CD14-positive monocyte (primary cell): ENCODE measurements around the gene F7. TPM values are rescaled to one million over a fixed set of nuclear protein-coding genes. Genes with fewer than 3 reads are reported as not detected.

ENCODE experiments used
- DNase-seq, 3 donors: peaks; one replicate each; pipeline ENCODE4 v3.0.0-alpha.2; 2011 to 2022
- H2AFZ ChIP-seq: 2 replicates; pipeline ENCODE4 v1.6.0; 2012; ENCODE audit warnings: mild to moderate bottlenecking, low read depth, low read length, inconsistent platforms; ENCODE audit not compliant: insufficient read depth, poor library complexity, severe bottlenecking
- H3K27ac ChIP-seq, 2 donors: 1 replicate in 1 of 2; 2 replicates in 1 of 2; pipeline ENCODE4 v1.5.1; 2012 to 2013; ENCODE audit warnings: low read length in 2 of 2, control low read depth in 1 of 2, inconsistent platforms in 1 of 2, low read depth in 1 of 2, mild to moderate bottlenecking in 1 of 2
- H3K27me3 ChIP-seq, 2 donors: one replicate each; pipeline versions ENCODE4 v1.6.0 to v1.6.1; 2011 to 2013; ENCODE audit warnings: low read length in 2 of 2; ENCODE audit not compliant: control insufficient read depth in 2 of 2, insufficient read depth in 2 of 2
- H3K36me3 ChIP-seq, 2 donors: replicated peaks in 1 of 2; 1 replicate in 1 of 2; 2 replicates in 1 of 2; pipeline versions ENCODE4 v1.5.1 to v1.6.1; 2012 to 2013; ENCODE audit warnings: low read length in 2 of 2, control low read depth in 1 of 2, inconsistent platforms in 1 of 2, mild to moderate bottlenecking in 1 of 2; ENCODE audit not compliant: insufficient read depth in 2 of 2, control insufficient read depth in 1 of 2
- H3K4me1 ChIP-seq, 2 donors: 1 replicate in 1 of 2; 2 replicates in 1 of 2; pipeline versions ENCODE4 v1.5.1 to v1.6.1; 2012 to 2013; ENCODE audit warnings: low read length in 2 of 2, control low read depth in 1 of 2, inconsistent platforms in 1 of 2, mild to moderate bottlenecking in 1 of 2, moderate library complexity in 1 of 2; ENCODE audit not compliant: insufficient read depth in 2 of 2, control insufficient read depth in 1 of 2
- H3K4me2 ChIP-seq: replicated peaks from 2 replicates; pipeline ENCODE3; 2012; ENCODE audit warnings: low read length, moderate library complexity, mild to moderate bottlenecking; ENCODE audit not compliant: poor library complexity, severe bottlenecking; ENCODE audit errors: extremely low read depth
- H3K4me3 ChIP-seq, 3 experiments: fragments of 200-600 bp in 1 of 3; sonication (generic) in 1 of 3; replicated peaks in 1 of 3; 1 replicate in 2 of 3; 2 replicates in 1 of 3; pipeline ENCODE4 v1.5.1; 2011 to 2013; ENCODE audit warnings: low read length in 3 of 3, mild to moderate bottlenecking in 3 of 3, control low read depth in 2 of 3, low read depth in 2 of 3, inconsistent platforms in 1 of 3, moderate library complexity in 1 of 3
- H3K79me2 ChIP-seq: 2 replicates; pipeline ENCODE4 v1.6.0; 2012; ENCODE audit warnings: mild to moderate bottlenecking, control low read depth, inconsistent platforms, low read length, moderate library complexity; ENCODE audit not compliant: insufficient read depth
- H3K9ac ChIP-seq: 2 replicates; pipeline ENCODE4 v1.6.0; 2017; ENCODE audit warnings: low read length, mild to moderate bottlenecking; ENCODE audit not compliant: insufficient read depth, poor library complexity, severe bottlenecking
- H3K9me3 ChIP-seq, 2 donors: replicated peaks in 1 of 2; 1 replicate in 1 of 2; 2 replicates in 1 of 2; pipeline versions ENCODE4 v1.5.1 to v1.6.1; 2012 to 2013; ENCODE audit warnings: low read length in 2 of 2, control low read depth in 1 of 2; ENCODE audit not compliant: control insufficient read depth in 1 of 2, insufficient read depth in 1 of 2
- H4K20me1 ChIP-seq: 2 replicates; pipeline ENCODE4 v1.6.0; 2012; ENCODE audit warnings: mild to moderate bottlenecking, low read length, control low read depth, moderate library complexity; ENCODE audit not compliant: insufficient read depth
- H3K27ac Mint-ChIP-seq, 7 donors: one replicate each; pipeline ENCODE4 v1.8.0; 2020; ENCODE audit warnings: mild to moderate bottlenecking in 7 of 7, mixed read lengths in 7 of 7, moderate library complexity in 6 of 7, inconsistent platforms in 2 of 7
- H3K27me3 Mint-ChIP-seq, 3 donors: one replicate each; pipeline ENCODE4 v1.8.0; 2021 to 2022; ENCODE audit warnings: low read depth in 3 of 3, mild to moderate bottlenecking in 3 of 3, mixed read lengths in 3 of 3, moderate library complexity in 3 of 3, inconsistent platforms in 1 of 3
- H3K36me3 Mint-ChIP-seq, 2 donors: one replicate each; pipeline ENCODE4 v1.8.0; 2020; ENCODE audit warnings: mixed read lengths in 2 of 2, inconsistent platforms in 1 of 2, mild to moderate bottlenecking in 1 of 2
- H3K4me1 Mint-ChIP-seq: one replicate; pipeline ENCODE4 v1.8.0; 2020; ENCODE audit warnings: mild to moderate bottlenecking, mixed read lengths
- H3K4me3 Mint-ChIP-seq, 2 donors: one replicate each; pipeline ENCODE4 v1.8.0; 2020; ENCODE audit warnings: mild to moderate bottlenecking in 2 of 2, mixed read lengths in 2 of 2, moderate library complexity in 1 of 2
- H3K9me3 Mint-ChIP-seq, 7 donors: one replicate each; pipeline ENCODE4 v1.8.0; 2020 to 2022; ENCODE audit warnings: mixed read lengths in 7 of 7, mild to moderate bottlenecking in 6 of 7, moderate library complexity in 6 of 7, inconsistent platforms in 2 of 7
- WGBS: methylation state at CpG from one replicate; pipeline ENCODE4 v1.1.5; 2013; ENCODE audit warnings: missing lambda C conversion rate; ENCODE audit not compliant: insufficient coverage; 5-methylcytosine and 5-hydroxymethylcytosine counted together
- intact Hi-C, 2 donors: fragments of 100-400 bp; cut with micrococcal nuclease; formaldehyde crosslinking; loops; one replicate each; pipeline versions ENCODE4 v1.15.0 to v1.15.1; 2023
- polyA plus RNA-seq, 3 donors: library from polyadenylated mRNA; depleted of rRNA in 1 of 3; unstranded in 2 of 3; stranded (reverse) in 1 of 3; fragments of 300-500 nt in 2 of 3; fragments of >200 nt in 1 of 3; fragmentation: Illumina TruSeq in 2 of 3; gene quantifications; 1 replicate in 2 of 3; 2 replicates in 1 of 3; pipeline ENCODE4 v1.2.3, GENCODE V29; 2012 to 2021
- TF ChIP-seq, protein P1 (sequence below): fragments of 200-600 bp; IDR thresholded peaks from one replicate; pipeline ENCODE4 v1.8.0; 2022; ENCODE audit warnings: antibody characterized with exemption, mild to moderate bottlenecking

The F7 gene
- polyA plus RNA-seq, 3 donors = not detected

DNA sequence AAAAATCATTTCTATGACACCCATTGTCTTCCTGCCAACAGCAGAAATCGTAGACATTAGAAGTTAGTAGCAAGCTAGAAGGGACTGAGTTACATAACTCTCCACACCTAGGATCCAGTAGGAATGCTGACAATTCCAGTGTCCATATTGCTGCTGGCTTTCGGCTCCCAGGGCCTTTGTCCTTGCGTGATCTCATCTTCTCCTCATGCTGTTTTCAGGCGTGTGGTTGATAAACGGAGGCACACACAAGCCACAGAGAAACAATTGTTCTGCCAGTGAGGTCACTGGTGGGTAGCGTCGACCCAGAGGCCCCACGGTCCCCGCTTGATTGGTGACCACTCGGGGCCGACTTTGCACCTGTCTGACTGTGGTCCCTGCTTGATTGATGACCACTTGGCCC lies 31.6 kb upstream of the F7 start:
- no peaks in the 10 kb centered on the region for H3K79me2 ChIP-seq
- 94% methylated on average over 10 of the region's 11 CpGs for WGBS
- H3K27me3 Mint-ChIP-seq = no peaks in the 10 kb centered on the region
- H3K9me3 ChIP-seq = peaks cover 0 to 6% of the 10 kb centered on the region in 2 donors
- peak overlapping the region in 1 of 7 donors; percentile 44 for H3K27ac Mint-ChIP-seq
- no peak overlapping the region for H2AFZ ChIP-seq
- H3K9me3 Mint-ChIP-seq = peaks cover 2 to 16% (median 11%) of the 10 kb centered on the region in 7 donors
- no peak overlapping the region for H3K27ac ChIP-seq
- no peaks in the 10 kb centered on the region for H3K36me3 Mint-ChIP-seq
- intact Hi-C loops = no loop called here
- no peaks in the 10 kb centered on the region for H3K4me1 ChIP-seq
- H3K4me2 ChIP-seq = no peak overlapping the region
- H3K9ac ChIP-seq = no peak overlapping the region
- H4K20me1 ChIP-seq = no peaks in the 10 kb centered on the region
- H3K4me3 Mint-ChIP-seq = no peak overlapping the region
- H3K27me3 ChIP-seq = no peaks in the 10 kb centered on the region
- no peak overlapping the region for H3K4me3 ChIP-seq
- TF ChIP-seq, protein P1, sequence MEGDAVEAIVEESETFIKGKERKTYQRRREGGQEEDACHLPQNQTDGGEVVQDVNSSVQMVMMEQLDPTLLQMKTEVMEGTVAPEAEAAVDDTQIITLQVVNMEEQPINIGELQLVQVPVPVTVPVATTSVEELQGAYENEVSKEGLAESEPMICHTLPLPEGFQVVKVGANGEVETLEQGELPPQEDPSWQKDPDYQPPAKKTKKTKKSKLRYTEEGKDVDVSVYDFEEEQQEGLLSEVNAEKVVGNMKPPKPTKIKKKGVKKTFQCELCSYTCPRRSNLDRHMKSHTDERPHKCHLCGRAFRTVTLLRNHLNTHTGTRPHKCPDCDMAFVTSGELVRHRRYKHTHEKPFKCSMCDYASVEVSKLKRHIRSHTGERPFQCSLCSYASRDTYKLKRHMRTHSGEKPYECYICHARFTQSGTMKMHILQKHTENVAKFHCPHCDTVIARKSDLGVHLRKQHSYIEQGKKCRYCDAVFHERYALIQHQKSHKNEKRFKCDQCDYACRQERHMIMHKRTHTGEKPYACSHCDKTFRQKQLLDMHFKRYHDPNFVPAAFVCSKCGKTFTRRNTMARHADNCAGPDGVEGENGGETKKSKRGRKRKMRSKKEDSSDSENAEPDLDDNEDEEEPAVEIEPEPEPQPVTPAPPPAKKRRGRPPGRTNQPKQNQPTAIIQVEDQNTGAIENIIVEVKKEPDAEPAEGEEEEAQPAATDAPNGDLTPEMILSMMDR = no peak
- H3K36me3 ChIP-seq = no peaks in the 10 kb centered on the region
- no peaks in the 10 kb centered on the region for H3K4me1 Mint-ChIP-seq
- DNase-seq = no peak

GRCh38 chr13:113074401-113074800 lies 31.2 kb upstream of the F7 start:
- peak overlapping the region in 2 of 7 donors; percentile 30 to 44 for H3K27ac Mint-ChIP-seq
- H4K20me1 ChIP-seq = no peaks in the 10 kb centered on the region

More at GRCh38 chr13:113074401-113074800, 31.2 kb upstream of the F7 start:
- Histone ChIP-seq H3K9ac (no peak overlapping the region), H3K36me3 (no peaks in the 10 kb centered on the region), H3K79me2 (no peaks in the 10 kb centered on the region), H3K9me3 (peaks cover 0 to 6% of the 10 kb centered on the region in 2 donors), H3K27ac (no peak overlapping the region), H3K4me3 (no peak overlapping the region), H3K4me2 (no peak overlapping the region), H3K4me1 (no peaks in the 10 kb centered on the region), H2AFZ (no peak overlapping the region), H3K27me3 (no peaks in the 10 kb centered on the region)
- Mint-ChIP-seq H3K4me1 (no peaks in the 10 kb centered on the region), H3K4me3 (no peak overlapping the region), H3K36me3 (no peaks in the 10 kb centered on the region), H3K27me3 (no peaks in the 10 kb centered on the region), H3K9me3 (peaks cover 2 to 16% (median 11%) of the 10 kb centered on the region in 7 donors)
- no peak for DNase-seq
- intact Hi-C loops = no loop called here
- TF ChIP-seq, protein P1 = no peak
- WGBS = 98% methylated on average over 9 of the region's 18 CpGs
